A673 (cell line): ENCODE results near the gene ACSL3. TPM values are rescaled to one million over a fixed set of nuclear protein-coding genes. Genes with fewer than 3 reads are reported as not detected.

ENCODE experiments used
- BruUV-seq: library from RNA; stranded (reverse); fragments of 400-500 nt; replicated peaks from 2 replicates; lab custom pipeline; 2021; lab: Mats Ljungman, UMichigan
- CTCF ChIA-PET: fragments of 300-600 bp; sonication (Branson Sonifier 250); formaldehyde crosslinking; loops from one replicate; lab custom pipeline; 2022; ENCODE audit warnings: antibody characterized with exemption; lab: Charles Lee
- POLR2A ChIA-PET: fragments of 300-600 bp; sonication (Branson Sonifier 250); formaldehyde crosslinking; loops from one replicate; lab custom pipeline; 2022; ENCODE audit warnings: antibody characterized with exemption; ENCODE audit not compliant: low non-redundant PET; lab: Charles Lee
- DNase-seq: peaks from one replicate; pipeline ENCODE4 v3.0.0-alpha.2; 2015; ENCODE audit warnings: low spot score
- H3K27ac ChIP-seq: fragments of 200-600 bp; sonication (generic); 2 replicates; pipeline ENCODE4 v1.5.1; 2016; ENCODE audit warnings: mixed run types, low read depth, mild to moderate bottlenecking, mixed read lengths, antibody characterized with exemption, low read length; ENCODE audit not compliant: poor library complexity, severe bottlenecking
- H3K27me3 ChIP-seq: fragments of 200-600 bp; sonication (generic); replicated peaks from 2 replicates; pipeline ENCODE4 v1.6.1; 2017; ENCODE audit warnings: mixed run types, low read depth, mild to moderate bottlenecking, mixed read lengths, antibody characterized with exemption, low read length; ENCODE audit not compliant: insufficient read depth, poor library complexity
- H3K36me3 ChIP-seq: fragments of 200-600 bp; sonication (generic); 2 replicates; pipeline ENCODE4 v1.6.1; 2016; ENCODE audit warnings: mixed run types, mild to moderate bottlenecking, mixed read lengths, antibody characterized with exemption, low read length; ENCODE audit not compliant: insufficient read depth, poor library complexity, severe bottlenecking
- H3K4me1 ChIP-seq: fragments of 200-600 bp; sonication (generic); 2 replicates; pipeline ENCODE4 v1.6.1; 2017; ENCODE audit warnings: mixed run types, mild to moderate bottlenecking, mixed read lengths, antibody characterized with exemption, low read length; ENCODE audit not compliant: insufficient read depth, poor library complexity, severe bottlenecking
- H3K4me3 ChIP-seq: fragments of 200-600 bp; sonication (generic); 2 replicates; pipeline ENCODE4 v1.5.1; 2016; ENCODE audit warnings: low read depth, mixed run types, mild to moderate bottlenecking, mixed read lengths, low read length; ENCODE audit not compliant: poor library complexity, severe bottlenecking
- H3K9me3 ChIP-seq: fragments of 200-600 bp; sonication (generic); 2 replicates; pipeline ENCODE4 v1.6.1; 2016; ENCODE audit warnings: mixed run types, low read depth, mild to moderate bottlenecking, mixed read lengths, antibody characterized with exemption, low read length; ENCODE audit not compliant: poor library complexity, severe bottlenecking
- CTCF ChIP-seq: fragments of 300-800, 200-600 bp; sonication (generic); conservative IDR thresholded peaks from 2 replicates; pipeline ENCODE4 v1.5.1; 2017; ENCODE audit warnings: low read depth, mild to moderate bottlenecking, antibody characterized with exemption, low read length, moderate library complexity, mixed read lengths
- EZH2 ChIP-seq: fragments of 200-600 bp; sonication (generic); IDR thresholded peaks from 2 replicates; pipeline ENCODE4 v1.6.1; 2017; ENCODE audit warnings: borderline replicate concordance, low read depth, mild to moderate bottlenecking, mixed read lengths, antibody characterized with exemption, low read length; ENCODE audit not compliant: poor library complexity, severe bottlenecking
- intact Hi-C: fragments of 100-400 bp; cut with micrococcal nuclease; formaldehyde crosslinking; loops from one replicate; pipeline ENCODE4 v1.10.0; 2022; ENCODE audit not compliant: unreplicated experiment
- total RNA-seq: library from RNA; stranded (reverse); gene quantifications from 2 replicates; pipeline ENCODE4 v1.2.3, GENCODE V29; 2021

ACSL3 gene
- total RNA-seq, 1 experiment from 2014 or later: 163 TPM

- Histone ChIP-seq H3K4me1 (peaks cover 28% of the 10 kb centered on the region), H3K4me3 (peak overlapping the region; percentile 89), H3K27ac (peak overlapping the region; percentile 97), H3K9me3 (no peaks in the 10 kb centered on the region), H3K36me3 (no peaks in the 10 kb centered on the region), H3K27me3 (no peaks in the 10 kb centered on the region)
- intact Hi-C loops: loop anchor here (5.0 kb wide), 1 partner anchor 153 kb away; no protein-coding TSS in a partner anchor
- peak; percentile 39 for DNase-seq
- ChIA-PET CTCF (interaction anchor here (0.7 kb wide), 1 partner anchor 151 kb away, joined by 8 read pairs; no protein-coding TSS in a partner anchor), POLR2A (interaction anchor here (0.6 to 0.7 kb wide), 2 partner anchors 62 to 514 kb away, joined by 3 to 7 read pairs; no protein-coding TSS in a partner anchor)
- BruUV-seq: no TSS peak
- TF ChIP-seq EZH2 (no peak), CTCF (no peak)
These were observed 837 bp upstream of the ACSL3 start for GRCh38 chr2:222859786-222860612.

- CTCF ChIA-PET: no interaction called here
- no peak for TF ChIP-seq CTCF
- TF ChIP-seq EZH2: no peak
- intact Hi-C loops: loop anchor here (5.0 kb wide), 1 partner anchor 154 kb away; no protein-coding TSS in a partner anchor
These were observed 722 bp downstream of the ACSL3 start for GRCh38 chr2:222861411-222862105.

GRCh38 chr2:222862106-222862908 is 1.5 kb downstream of the ACSL3 start:
- Histone ChIP-seq H3K9me3 (no peaks in the 10 kb centered on the region), H3K4me1 (peaks cover 36% of the 10 kb centered on the region), H3K27ac (peak overlapping the region; percentile 97), H3K36me3 (no peaks in the 10 kb centered on the region), H3K4me3 (peak overlapping the region; percentile 89), H3K27me3 (no peaks in the 10 kb centered on the region)
- TSS peak; percentile 74 for BruUV-seq
- peak; percentile 47 for DNase-seq
- CTCF ChIA-PET: no interaction called here
- POLR2A ChIA-PET: interaction anchor here (0.6 kb wide), 1 partner anchor 121 kb away, joined by 7 read pairs; no protein-coding TSS in a partner anchor
- intact Hi-C loops: loop anchor here (5.0 kb wide), 1 partner anchor 155 kb away; no protein-coding TSS in a partner anchor
- TF ChIP-seq CTCF (no peak), EZH2 (no peak)

More at GRCh38 chr2:222861411-222862105, 722 bp downstream of the ACSL3 start:
- POLR2A ChIA-PET: no interaction called here
- H3K4me1 ChIP-seq: peaks cover 36% of the 10 kb centered on the region
- no peaks in the 10 kb centered on the region for H3K9me3 ChIP-seq
- no peaks in the 10 kb centered on the region for H3K27me3 ChIP-seq
- peak overlapping the region; percentile 97 for H3K27ac ChIP-seq
- peak overlapping the region; percentile 89 for H3K4me3 ChIP-seq
- no TSS peak for BruUV-seq
- H3K36me3 ChIP-seq: no peaks in the 10 kb centered on the region
- no peak for DNase-seq
